A549 (cell line): ENCODE data around the gene RARB. TPM values are rescaled to one million over a fixed set of nuclear protein-coding genes. Genes with fewer than 3 reads are reported as not detected.

ENCODE experiments used
- ATAC-seq, 2 experiments: fragments of 200-7000 bp in 1 of 2; fragments of >200 bp in 1 of 2; cut with Nextera tagmentation in 1 of 2; cut with Tn5 transposase in 1 of 2; 3 replicates each; pipeline versions ENCODE4 v1.8.0 to v1.9.1; 2018 to 2020; ENCODE audit warnings: mild to moderate bottlenecking in 1 of 2, moderate library complexity in 1 of 2
- CTCF ChIA-PET: fragments of 300-600 bp; sonication (Branson Sonifier 250); formaldehyde crosslinking; extraction: SDS; loops from one replicate; lab custom pipeline; 2021; ENCODE audit warnings: antibody characterized with exemption, inconsistent platforms; lab: Yijun Ruan, JAX
- POLR2A ChIA-PET: fragments of 350-600 bp; formaldehyde crosslinking; extraction: SDS; loops from one replicate; lab custom pipeline; 2021; ENCODE audit warnings: antibody characterized with exemption, inconsistent platforms; lab: Yijun Ruan, JAX
- DNase-seq, 2 experiments: peaks; one replicate each; pipeline versions ENCODE4 v3.0.0 to v3.0.0-alpha.2; 2011 to 2016; ENCODE audit warnings: low read depth in 1 of 2, low spot score in 1 of 2
- FAIRE-seq: peaks from 2 replicates; lab custom pipeline; 2011; peaks lifted over from hg19 to GRCh38; lab: Jason Lieb, UNC
- H3K27ac ChIP-seq, 2 experiments: fragments of >200 bp; sonication (Bioruptor Twin); formaldehyde crosslinking; 3 replicates each; pipeline ENCODE4 v1.5.1; 2016 to 2017
- H3K4me1 ChIP-seq: fragments of >200 bp; sonication (Bioruptor Twin); formaldehyde crosslinking; 3 replicates; pipeline ENCODE4 v1.6.1; 2016
- H3K4me2 ChIP-seq: fragments of >200 bp; sonication (Bioruptor Twin); formaldehyde crosslinking; 3 replicates; pipeline ENCODE4 v1.6.1; 2016
- H3K4me3 ChIP-seq: fragments of >200 bp; sonication (Bioruptor Twin); formaldehyde crosslinking; 3 replicates; pipeline ENCODE4 v1.5.1; 2016
- H3K9me3 ChIP-seq: fragments of >200 bp; sonication (Bioruptor Twin); formaldehyde crosslinking; 3 replicates; pipeline ENCODE4 v1.6.1; 2016
- ATOH8 ChIP-seq: fragments of 250-450 bp; sonication (Bioruptor Pico); IDR thresholded peaks from 2 replicates; pipeline ENCODE4 v1.5.0; 2020; ENCODE audit warnings: low read depth, mild to moderate bottlenecking, moderate library complexity
- BHLHE40 ChIP-seq: IDR thresholded peaks from 2 replicates; pipeline ENCODE4 v1.6.1; 2012; ENCODE audit warnings: low read depth, low read length, inconsistent platforms
- CBX2 ChIP-seq: fragments of 200-600 bp; sonication (generic); IDR thresholded peaks from 2 replicates; pipeline ENCODE4 v1.6.1; 2016; ENCODE audit warnings: low read depth, mild to moderate bottlenecking, borderline replicate concordance
- CEBPB ChIP-seq, 2 experiments: fragments of >200 bp in 1 of 2; sonication (Bioruptor Twin) in 1 of 2; formaldehyde crosslinking in 1 of 2; IDR thresholded peaks; 2 replicates each; pipeline ENCODE4 v1.6.1; 2012 to 2016
- FOSB ChIP-seq: fragments of 250-450 bp; sonication (Bioruptor Pico); IDR thresholded peaks from 2 replicates; pipeline ENCODE4 v1.5.0; 2020; ENCODE audit warnings: mild to moderate bottlenecking, moderate library complexity
- FOSL2 ChIP-seq, 2 experiments: fragments of 450-650 bp in 1 of 2; fragments of >200 bp in 1 of 2; sonication (Bioruptor Twin) in 1 of 2; formaldehyde crosslinking; IDR thresholded peaks; 2 replicates each; pipeline versions ENCODE4 v1.5.0 to v1.6.1; 2016 to 2020; ENCODE audit warnings: mild to moderate bottlenecking in 1 of 2, moderate library complexity in 1 of 2
- FOXS1 ChIP-seq: fragments of 250-450 bp; sonication (Bioruptor Pico); IDR thresholded peaks from 2 replicates; pipeline ENCODE4 v1.5.0; 2020; ENCODE audit warnings: mild to moderate bottlenecking, moderate library complexity
- HOXB13 ChIP-seq: fragments of 250-450 bp; sonication (Bioruptor Pico); IDR thresholded peaks from 2 replicates; pipeline ENCODE4 v1.5.0; 2020; ENCODE audit warnings: low read depth, mild to moderate bottlenecking, moderate library complexity
- MAFK ChIP-seq: fragments of 450-650 bp; IDR thresholded peaks from 2 replicates; pipeline ENCODE4 v1.6.1; 2014; ENCODE audit not compliant: partially characterized antibody
- NFE2L2 ChIP-seq: fragments of 150-350 bp; conservative IDR thresholded peaks from 2 replicates; pipeline ENCODE4 v1.6.1; 2014; ENCODE audit warnings: low read length
- RAD21 ChIP-seq, 2 experiments: fragments of >200 bp in 1 of 2; sonication (Bioruptor Twin) in 1 of 2; formaldehyde crosslinking in 1 of 2; IDR thresholded peaks in 1 of 2; conservative IDR thresholded peaks in 1 of 2; 2 replicates in 1 of 2; 3 replicates in 1 of 2; pipeline ENCODE4 v1.6.1; 2012 to 2018; ENCODE audit warnings: inconsistent platforms in 1 of 2
- RARB ChIP-seq: fragments of 250-450 bp; sonication (Bioruptor Pico); IDR thresholded peaks from 2 replicates; pipeline ENCODE4 v1.8.0; 2021; ENCODE audit warnings: mild to moderate bottlenecking, moderate library complexity
- SMC3 ChIP-seq: fragments of >200 bp; sonication (Bioruptor Twin); formaldehyde crosslinking; IDR thresholded peaks from 3 replicates; pipeline ENCODE4 v1.6.1; 2018; ENCODE audit warnings: inconsistent platforms
- SREBF2 ChIP-seq: fragments of 450-650 bp; IDR thresholded peaks from 2 replicates; pipeline ENCODE4 v1.6.1; 2014; ENCODE audit warnings: mild to moderate bottlenecking, moderate library complexity
- TP53 ChIP-seq: fragments of 250-450 bp; sonication (Bioruptor Pico); IDR thresholded peaks from 2 replicates; pipeline ENCODE4 v1.5.0; 2021; ENCODE audit warnings: mild to moderate bottlenecking, moderate library complexity
- WGBS: methylation state at CpG from one replicate; pipeline ENCODE4 v1.1.6; 2017; ENCODE audit errors: missing lambda C conversion rate; 5-methylcytosine and 5-hydroxymethylcytosine counted together
- polyA plus RNA-seq, 4 experiments: library from polyadenylated mRNA; depleted of rRNA in 3 of 4; stranded (reverse); fragments of >200 nt; fragmentation: RNase III in 1 of 4; extraction: RNeasy Plus Mini Kit Qiagen cat#74134 plus additional on column Dnase treatment in 1 of 4; gene quantifications; 2 replicates in 3 of 4; 3 replicates in 1 of 4; pipeline ENCODE4 v1.2.3, GENCODE V29; 2011 to 2017
- TF ChIP-seq, protein P1 (sequence below): IDR thresholded peaks from 2 replicates; pipeline ENCODE4 v1.6.1; 2012; ENCODE audit warnings: low read depth, borderline replicate concordance
- TF ChIP-seq, protein P2 (sequence below): fragments of >200 bp; sonication (Bioruptor Twin); formaldehyde crosslinking; IDR thresholded peaks from 3 replicates; pipeline ENCODE4 v1.6.1; 2016
- TF ChIP-seq, protein P3 (sequence below): fragments of >200 bp; sonication (Bioruptor Twin); formaldehyde crosslinking; IDR thresholded peaks from 3 replicates; pipeline ENCODE4 v1.5.1; 2016

RARB gene
- polyA plus RNA-seq, 2 of the 4 experiments (the other 2 are of a cell fraction): 24.5 to 30.8 TPM

DNA sequence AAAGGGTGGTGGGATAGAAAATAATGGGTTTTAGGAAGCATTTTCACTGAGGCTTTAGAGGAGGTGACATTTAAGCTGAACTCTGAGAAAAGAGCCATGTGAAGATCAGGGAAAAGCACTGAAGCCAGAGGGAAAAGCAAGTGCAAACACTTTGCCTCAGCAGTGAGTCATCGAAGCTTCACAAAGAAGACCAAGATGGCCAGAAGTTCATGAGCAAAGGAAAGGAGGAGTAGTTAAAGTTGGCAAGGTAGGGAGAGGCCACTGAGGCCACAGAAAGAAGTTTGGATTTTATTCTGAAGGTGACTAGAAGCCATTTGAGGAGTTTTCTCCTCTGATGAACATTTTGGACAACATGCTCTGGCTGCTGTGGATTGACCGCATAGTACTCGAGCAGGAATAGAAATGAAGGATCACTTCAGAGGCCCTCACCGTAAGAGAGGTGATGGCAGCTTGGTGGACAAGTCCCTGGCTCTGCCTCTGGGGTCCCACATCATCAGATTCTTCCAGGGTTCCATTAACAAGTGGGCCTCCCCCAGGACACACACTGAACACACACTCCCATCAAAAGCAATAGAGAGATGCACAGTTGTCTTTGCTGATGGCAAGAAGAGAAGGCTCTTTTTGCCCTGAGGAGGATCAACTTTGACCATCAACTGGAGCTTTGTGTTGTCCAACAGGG is 161.2 kb downstream of the RARB start:
- Histone ChIP-seq H3K27ac (peak overlapping the region; percentile 91), H3K4me1 (peaks cover 61% of the 10 kb centered on the region), H3K4me2 (peak overlapping the region; percentile 27; the same call in 1 of the 3 replicates), H3K4me3 (no peak overlapping the region), H3K9me3 (no peaks in the 10 kb centered on the region)
- no peak for ATAC-seq
- peak in 1 of 2 experiments; percentile 29 for DNase-seq
- 87% methylated on average over 4 of the region's 4 CpGs for WGBS
- FAIRE-seq: no peak
- ChIA-PET CTCF (interaction anchor here (0.5 to 1.5 kb wide), 2 partner anchors 141 to 314 kb away, joined by 3 read pairs; no protein-coding TSS in a partner anchor), POLR2A (no interaction called here)
- TF ChIP-seq FOSL2 (IDR thresholded peaks at IDR 0.05): 0 out of 2 replicates have a peak, but pooled peaks have one; percentile 26
- peak; percentile 47 for TF ChIP-seq FOSL2 (CRISPR knock-in tag; IDR thresholded peaks at IDR 0.05)
- no peak for TF ChIP-seq RAD21 (conservative IDR thresholded peaks at IDR 0.05 in 1 of 2, IDR thresholded peaks at IDR 0.05 in 1 of 2)

DNA sequence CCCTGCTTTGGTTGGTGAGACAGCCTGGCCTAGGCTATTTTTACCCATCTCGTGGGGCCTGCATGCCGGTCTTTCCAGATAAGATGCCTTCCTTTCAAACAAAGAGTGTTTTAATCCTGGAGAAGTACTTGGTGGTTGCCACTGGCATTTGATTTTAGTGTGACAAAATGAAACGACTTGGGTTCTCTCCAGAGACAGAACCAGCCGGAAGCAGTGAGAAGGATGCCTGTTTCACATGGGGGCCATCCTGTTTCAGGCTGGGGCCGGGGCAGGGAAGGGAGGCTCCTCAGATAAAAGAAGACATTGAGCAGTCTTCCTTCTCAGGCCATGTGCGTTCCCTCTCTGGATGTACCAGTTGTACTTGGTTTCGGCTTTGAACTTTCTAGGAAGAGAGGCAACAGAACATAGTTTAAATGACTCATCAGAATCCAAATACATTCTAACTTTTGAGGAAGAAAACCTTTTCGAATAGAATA is 161.8 kb downstream of the RARB start:
- TF ChIP-seq MAFK: peak; percentile 10
- TF ChIP-seq RARB (CRISPR knock-in tag): no peak
- TF ChIP-seq FOSL2 (IDR thresholded peaks at IDR 0.05): no peak
- TF ChIP-seq FOSL2 (CRISPR knock-in tag; IDR thresholded peaks at IDR 0.05): peak; percentile 41; the same call in 1 of the 2 replicates
- CTCF ChIA-PET: interaction anchor here (0.5 kb wide), 1 partner anchor 141 kb away, joined by 3 read pairs; no protein-coding TSS in a partner anchor
- FAIRE-seq (no peak), ATAC-seq (no peak), DNase-seq (no peak)
- H3K9me3 ChIP-seq: no peaks in the 10 kb centered on the region
- 81% methylated on average over 8 of the region's 8 CpGs for WGBS
- peak overlapping the region; percentile 91 for H3K27ac ChIP-seq
- no peak overlapping the region for H3K4me3 ChIP-seq
- H3K4me2 ChIP-seq: peak overlapping the region; percentile 3; the same call in 2 of the 3 replicates
- POLR2A ChIA-PET: no interaction called here
- peaks cover 55% of the 10 kb centered on the region for H3K4me1 ChIP-seq

- no peak overlapping the region; the same call in 2 of the 3 replicates for H3K4me3 ChIP-seq
- FAIRE-seq: no peak
- peak; percentile 94 for ATAC-seq
- H3K4me1 ChIP-seq: peaks cover 53% of the 10 kb centered on the region
- ChIA-PET CTCF (interaction anchor here (0.6 to 4.8 kb wide), 31 partner anchors 8 to 917 kb away, joined by 3 to 45 read pairs (median 4); partner anchors contain the start of gene RARB), POLR2A (interaction anchor here (1.3 to 2.7 kb wide), 2 partner anchors 165 to 168 kb away, joined by 4 to 46 read pairs; partner anchors contain the start of gene RARB)
- peak overlapping the region; percentile 91 for H3K27ac ChIP-seq
- 2% methylated on average over 3 of the region's 3 CpGs for WGBS
- peak; percentile 46 to 87 for DNase-seq
- TF ChIP-seq MAFK (peak; percentile 76), ATOH8 (peak; percentile 80; the same call in 1 of the 2 replicates), RAD21 (conservative IDR thresholded peaks at IDR 0.05 in 1 of 2, IDR thresholded peaks at IDR 0.05 in 1 of 2) (peak; percentile 69 to 75), FOXS1 (no peak), SMC3 (peak; percentile 61), CEBPB (IDR thresholded peaks at IDR 0.05) (0 out of 4 replicates have a peak, but pooled peaks of 1 of the 2 experiments have one; percentile 9), TP53 (CRISPR knock-in tag) (no peak), SREBF2 (no peak), FOSB (no peak), FOSL2 (IDR thresholded peaks at IDR 0.05) (no peak), FOSL2 (CRISPR knock-in tag; IDR thresholded peaks at IDR 0.05) (peak; percentile 50), CBX2 (no peak), HOXB13 (CRISPR knock-in tag) (peak; percentile 18; the same call in 1 of the 2 replicates), BHLHE40 (no peak), NFE2L2 (0 out of 2 replicates have a peak, but pooled peaks have one; percentile 20)
- TF ChIP-seq, protein P1, sequence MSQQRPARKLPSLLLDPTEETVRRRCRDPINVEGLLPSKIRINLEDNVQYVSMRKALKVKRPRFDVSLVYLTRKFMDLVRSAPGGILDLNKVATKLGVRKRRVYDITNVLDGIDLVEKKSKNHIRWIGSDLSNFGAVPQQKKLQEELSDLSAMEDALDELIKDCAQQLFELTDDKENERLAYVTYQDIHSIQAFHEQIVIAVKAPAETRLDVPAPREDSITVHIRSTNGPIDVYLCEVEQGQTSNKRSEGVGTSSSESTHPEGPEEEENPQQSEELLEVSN: peak; percentile 34; the same call in 1 of the 2 replicates
- TF ChIP-seq, protein P2, sequence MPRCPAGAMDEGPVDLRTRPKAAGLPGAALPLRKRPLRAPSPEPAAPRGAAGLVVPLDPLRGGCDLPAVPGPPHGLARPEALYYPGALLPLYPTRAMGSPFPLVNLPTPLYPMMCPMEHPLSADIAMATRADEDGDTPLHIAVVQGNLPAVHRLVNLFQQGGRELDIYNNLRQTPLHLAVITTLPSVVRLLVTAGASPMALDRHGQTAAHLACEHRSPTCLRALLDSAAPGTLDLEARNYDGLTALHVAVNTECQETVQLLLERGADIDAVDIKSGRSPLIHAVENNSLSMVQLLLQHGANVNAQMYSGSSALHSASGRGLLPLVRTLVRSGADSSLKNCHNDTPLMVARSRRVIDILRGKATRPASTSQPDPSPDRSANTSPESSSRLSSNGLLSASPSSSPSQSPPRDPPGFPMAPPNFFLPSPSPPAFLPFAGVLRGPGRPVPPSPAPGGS: 0 out of 3 replicates have a peak, but pooled peaks have one; percentile 21
- TF ChIP-seq, protein P3, sequence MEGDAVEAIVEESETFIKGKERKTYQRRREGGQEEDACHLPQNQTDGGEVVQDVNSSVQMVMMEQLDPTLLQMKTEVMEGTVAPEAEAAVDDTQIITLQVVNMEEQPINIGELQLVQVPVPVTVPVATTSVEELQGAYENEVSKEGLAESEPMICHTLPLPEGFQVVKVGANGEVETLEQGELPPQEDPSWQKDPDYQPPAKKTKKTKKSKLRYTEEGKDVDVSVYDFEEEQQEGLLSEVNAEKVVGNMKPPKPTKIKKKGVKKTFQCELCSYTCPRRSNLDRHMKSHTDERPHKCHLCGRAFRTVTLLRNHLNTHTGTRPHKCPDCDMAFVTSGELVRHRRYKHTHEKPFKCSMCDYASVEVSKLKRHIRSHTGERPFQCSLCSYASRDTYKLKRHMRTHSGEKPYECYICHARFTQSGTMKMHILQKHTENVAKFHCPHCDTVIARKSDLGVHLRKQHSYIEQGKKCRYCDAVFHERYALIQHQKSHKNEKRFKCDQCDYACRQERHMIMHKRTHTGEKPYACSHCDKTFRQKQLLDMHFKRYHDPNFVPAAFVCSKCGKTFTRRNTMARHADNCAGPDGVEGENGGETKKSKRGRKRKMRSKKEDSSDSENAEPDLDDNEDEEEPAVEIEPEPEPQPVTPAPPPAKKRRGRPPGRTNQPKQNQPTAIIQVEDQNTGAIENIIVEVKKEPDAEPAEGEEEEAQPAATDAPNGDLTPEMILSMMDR: peak; percentile 48; the same call in 2 of the 3 replicates
- H3K9me3 ChIP-seq: no peaks in the 10 kb centered on the region
- H3K4me2 ChIP-seq: peak overlapping the region; percentile 68
These were observed 164.5 kb downstream of the RARB start for GRCh38 chr3:25592510-25592968.
